Kidney (tissue), 14 donors: ENCODE data around the gene CDC42BPG. TPM values are rescaled to one million over a fixed set of nuclear protein-coding genes. Genes with fewer than 3 reads are reported as not detected.

Source experiments
- DNase-seq, 5 donors: peaks; one replicate each; pipeline ENCODE4 v3.0.0-alpha.2; 2013 to 2020
- FAIRE-seq: peaks from 2 replicates; lab custom pipeline; 2012; peaks lifted over from hg19 to GRCh38; lab: Jason Lieb, UNC
- H3K27ac ChIP-seq, 2 donors: one replicate each; pipeline ENCODE4 v1.7.0; 2013; ENCODE audit warnings: low read depth in 2 of 2, low read length in 2 of 2, inconsistent platforms in 1 of 2
- H3K27me3 ChIP-seq: one replicate; pipeline ENCODE4 v1.7.1; 2013; ENCODE audit warnings: low read length, inconsistent platforms; ENCODE audit not compliant: control insufficient read depth, insufficient read depth
- H3K36me3 ChIP-seq, 3 donors: one replicate each; pipeline versions ENCODE4 v1.7.0 to v1.7.1; 2013; ENCODE audit warnings: low read length in 3 of 3, control low read depth in 1 of 3, inconsistent platforms in 1 of 3; ENCODE audit not compliant: insufficient read depth in 3 of 3, control insufficient read depth in 2 of 3
- H3K4me1 ChIP-seq, 3 donors: one replicate each; pipeline versions ENCODE4 v1.7.0 to v1.7.1; 2013; ENCODE audit warnings: low read length in 3 of 3, inconsistent platforms in 1 of 3, low read depth in 1 of 3; ENCODE audit not compliant: control insufficient read depth in 2 of 3, insufficient read depth in 2 of 3
- H3K4me3 ChIP-seq, 3 donors: one replicate each; pipeline versions ENCODE4 v1.7.0 to v1.8.1; 2013; ENCODE audit warnings: low read length in 3 of 3, control low read depth in 1 of 3, inconsistent platforms in 1 of 3
- H3K9ac ChIP-seq, 3 donors: one replicate each; pipeline versions ENCODE4 v1.7.0 to v1.7.1; 2013; ENCODE audit warnings: low read length in 3 of 3, control low read depth in 1 of 3, inconsistent platforms in 1 of 3
- H3K9me3 ChIP-seq, 3 donors: one replicate each; pipeline versions ENCODE4 v1.7.0 to v1.7.1; 2013; ENCODE audit warnings: low read length in 3 of 3, control low read depth in 1 of 3, inconsistent platforms in 1 of 3; ENCODE audit not compliant: control insufficient read depth in 2 of 3, insufficient read depth in 1 of 3
- CTCF ChIP-seq: IDR thresholded peaks from 3 replicates; pipeline ENCODE4 v1.5.1; 2012; ENCODE audit warnings: mild to moderate bottlenecking, moderate library complexity, borderline replicate concordance; ENCODE audit not compliant: insufficient read depth; ENCODE audit errors: extremely low read depth
- intact Hi-C: fragments of 100-400 bp; cut with DNase I; formaldehyde crosslinking; loops from one replicate; pipeline ENCODE4 v1.11.1; 2022
- polyA plus RNA-seq: library from polyadenylated mRNA; stranded (reverse); fragments of 350-450 nt; fragmentation: Illumina TruSeq; extraction: RNeasy Lipid Tissue Mini Kit (QIAGEN cat#74804); gene quantifications from one replicate; pipeline ENCODE4 v1.2.3, GENCODE V29; 2014; ENCODE audit warnings: low read depth, low replicate concordance; ENCODE audit not compliant: insufficient read depth
- total RNA-seq: library from RNA; stranded (reverse); fragmentation: NEBNext Ultra II Directional; extraction: Animal tissue kit (Norgen Biotek cat#: 25700); gene quantifications from one replicate; pipeline ENCODE4 v1.2.1, GENCODE V29; 2021
- donor health status: control.
- donor health status: control.
- donor health status: control.
- donor health status: control.
- donor health status: control.
- donor health status: DM: yes; HTN: yes; CAD: no.
- donor health status: Normal renal cell carcinoma (clear cell type).

Gene CDC42BPG
- total and polyA plus RNA-seq, 2 donors from 2014 or later: 4.5 to 20.7 TPM

GRCh38 chr11:64832467-64833197 lies 11.8 kb downstream of the CDC42BPG start:
- DNase-seq (no peak), FAIRE-seq (no peak)
- H3K27ac ChIP-seq: no peak overlapping the region
- H3K9ac ChIP-seq: no peak overlapping the region
- no peaks in the 10 kb centered on the region for H3K9me3 ChIP-seq
- TF ChIP-seq CTCF: no peak
- no peak overlapping the region for H3K4me3 ChIP-seq
- no peaks in the 10 kb centered on the region for H3K4me1 ChIP-seq
- intact Hi-C loops: no loop called here
- H3K27me3 ChIP-seq: no peaks in the 10 kb centered on the region
- H3K36me3 ChIP-seq: peaks cover 0 to 3% (median 0%) of the 10 kb centered on the region in 3 donors

- Histone ChIP-seq H3K27me3 (no peaks in the 10 kb centered on the region), H3K4me3 (no peak overlapping the region), H3K9me3 (no peaks in the 10 kb centered on the region), H3K9ac (no peak overlapping the region), H3K36me3 (peaks cover 0 to 3% (median 0%) of the 10 kb centered on the region in 3 donors), H3K4me1 (no peaks in the 10 kb centered on the region), H3K27ac (no peak overlapping the region)
- TF ChIP-seq CTCF: no peak
- intact Hi-C loops: no loop called here
- DNase-seq: no peak
- no peak for FAIRE-seq
Measured at GRCh38 chr11:64831411-64831891, 13.0 kb downstream of the CDC42BPG start.

- H3K36me3 ChIP-seq: peaks cover 0 to 3% (median 0%) of the 10 kb centered on the region in 3 donors
- FAIRE-seq: no peak
Measured at GRCh38 chr11:64829536-64830251, 14.8 kb downstream of the CDC42BPG start.

More at GRCh38 chr11:64829536-64830251, 14.8 kb downstream of the CDC42BPG start:
- Histone ChIP-seq H3K4me3 (no peak overlapping the region), H3K4me1 (no peaks in the 10 kb centered on the region), H3K27me3 (no peaks in the 10 kb centered on the region), H3K9ac (no peak overlapping the region), H3K27ac (no peak overlapping the region), H3K9me3 (no peaks in the 10 kb centered on the region)
- no peak for DNase-seq
- intact Hi-C loops: no loop called here
- TF ChIP-seq CTCF: no peak
